Mesendoderm (in vitro differentiated cells): ENCODE results near the gene KAT8.

Source experiments
- DNase-seq: peaks from one replicate; pipeline ENCODE4 v3.0.0; 2013
- H2AK5ac ChIP-seq: 2 replicates; pipeline ENCODE4 v1.6.1; 2013; ENCODE audit warnings: low read length, inconsistent platforms
- H2BK120ac ChIP-seq: 2 replicates; pipeline ENCODE4 v1.6.1; 2013; ENCODE audit warnings: low read depth, mild to moderate bottlenecking, low read length, moderate library complexity, mixed read lengths
- H2BK15ac ChIP-seq: replicated peaks from 2 replicates; pipeline ENCODE4 v1.6.1; 2013; ENCODE audit warnings: low read depth, mild to moderate bottlenecking, moderate library complexity
- H2BK5ac ChIP-seq: 2 replicates; pipeline ENCODE4 v1.6.1; 2013; ENCODE audit warnings: low read length, inconsistent platforms
- H3K18ac ChIP-seq: 2 replicates; pipeline ENCODE4 v1.6.1; 2013; ENCODE audit warnings: mild to moderate bottlenecking, low read length, mixed read lengths
- H3K23ac ChIP-seq: one replicate; pipeline ENCODE4 v1.6.1; 2013; ENCODE audit warnings: low read length
- H3K27ac ChIP-seq: 2 replicates; pipeline ENCODE4 v1.5.1; 2013; ENCODE audit warnings: low read depth, mild to moderate bottlenecking, inconsistent platforms, low read length, moderate library complexity
- H3K27me3 ChIP-seq: 2 replicates; pipeline ENCODE4 v1.6.1; 2013; ENCODE audit warnings: low read length, control low read depth, mild to moderate bottlenecking, inconsistent platforms; ENCODE audit not compliant: insufficient read depth, poor library complexity
- H3K36me3 ChIP-seq: 2 replicates; pipeline ENCODE4 v1.6.1; 2013; ENCODE audit warnings: low read length, inconsistent platforms; ENCODE audit not compliant: control insufficient read depth, insufficient read depth
- H3K4ac ChIP-seq: one replicate; pipeline ENCODE4 v1.6.1; 2013; ENCODE audit warnings: low read depth, mild to moderate bottlenecking, low read length, moderate library complexity
- H3K4me1 ChIP-seq: 2 replicates; pipeline ENCODE4 v1.6.1; 2013; ENCODE audit warnings: low read depth, low read length, inconsistent platforms; ENCODE audit not compliant: control insufficient read depth
- H3K4me2 ChIP-seq: 2 replicates; pipeline ENCODE4 v1.6.1; 2013; ENCODE audit warnings: low read length
- H3K4me3 ChIP-seq: 2 replicates; pipeline ENCODE4 v1.5.1; 2013; ENCODE audit warnings: mild to moderate bottlenecking, low read length
- H3K56ac ChIP-seq: one replicate; pipeline ENCODE4 v1.6.1; 2013; ENCODE audit warnings: low read length
- H3K79me1 ChIP-seq: 2 replicates; pipeline ENCODE4 v1.6.1; 2013; ENCODE audit warnings: low read length, inconsistent platforms
- H3K79me2 ChIP-seq: 2 replicates; pipeline ENCODE4 v1.6.1; 2013; ENCODE audit warnings: mild to moderate bottlenecking, low read length; ENCODE audit not compliant: control insufficient read depth, insufficient read depth
- H3K9ac ChIP-seq: 2 replicates; pipeline ENCODE4 v1.6.1; 2013; ENCODE audit warnings: low read length, inconsistent platforms
- H4K5ac ChIP-seq: one replicate; pipeline ENCODE4 v1.6.1; 2013; ENCODE audit warnings: low read length
- H4K8ac ChIP-seq: one replicate; pipeline ENCODE4 v1.6.1; 2013; ENCODE audit warnings: low read depth, mild to moderate bottlenecking, control low read depth, low read length, moderate library complexity
- WGBS: extraction: QIAGEN DNeasy Blood & Tissue Kit; methylation state at CpG from one replicate; pipeline ENCODE4 v1.1.7; 2013; ENCODE audit warnings: low lambda C conversion rate, missing lambda C conversion rate; ENCODE audit not compliant: insufficient coverage; ENCODE audit errors: extremely low coverage; 5-methylcytosine and 5-hydroxymethylcytosine counted together

Gene KAT8

DNA sequence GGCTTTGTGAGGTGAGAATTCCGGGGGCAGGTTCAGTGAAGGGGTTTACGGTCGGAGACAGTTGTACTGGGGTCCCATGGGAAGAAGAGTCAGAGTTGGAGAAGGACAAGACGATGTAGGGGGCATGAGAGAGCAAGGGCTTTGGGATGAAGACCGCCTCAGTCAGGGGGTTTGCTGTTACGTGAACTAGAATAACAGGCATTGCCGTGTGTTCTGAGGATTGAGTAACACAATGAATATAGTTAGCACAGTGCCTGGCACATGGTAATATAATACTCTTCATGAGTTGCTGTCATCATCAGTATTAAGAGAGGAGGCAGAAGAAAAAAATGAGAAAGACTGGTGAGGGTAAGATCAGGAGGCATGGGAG, 42.7 kb upstream of the KAT8 start:
- H3K4me3 ChIP-seq, result peak overlapping the region; percentile 89
- DNase-seq, result no peak
- peaks cover 17% of the 10 kb centered on the region for H3K79me1 ChIP-seq
- no peaks in the 10 kb centered on the region for H3K36me3 ChIP-seq
- no peak overlapping the region for H4K5ac ChIP-seq
- H2BK120ac ChIP-seq, result no peak overlapping the region
- H3K79me2 ChIP-seq, result peaks cover 24% of the 10 kb centered on the region
- no peaks in the 10 kb centered on the region for H3K27me3 ChIP-seq
- WGBS, result no CpG with 5 or more reads among the region's 7 CpGs
- peaks cover 3% of the 10 kb centered on the region for H3K4me1 ChIP-seq
- H4K8ac ChIP-seq, result no peak overlapping the region
- no peak overlapping the region for H2AK5ac ChIP-seq
- peak overlapping the region; percentile 98 for H3K56ac ChIP-seq
- peak overlapping the region; percentile 57 for H2BK5ac ChIP-seq
- H3K4me2 ChIP-seq, result peak overlapping the region; percentile 98
- H2BK15ac ChIP-seq, result no peak overlapping the region
- H3K23ac ChIP-seq, result no peak overlapping the region
- H3K9ac ChIP-seq, result peak overlapping the region; percentile 97
- no peak overlapping the region for H3K18ac ChIP-seq
- H3K27ac ChIP-seq, result no peak overlapping the region
- H3K4ac ChIP-seq, result no peak overlapping the region

GRCh38 chr16:31076319-31076718, 41.1 kb upstream of the KAT8 start:
- Histone ChIP-seq H4K5ac (no peak overlapping the region), H3K4me1 (peaks cover 3% of the 10 kb centered on the region), H3K4me2 (no peak overlapping the region), H3K27me3 (no peaks in the 10 kb centered on the region), H3K9ac (no peak overlapping the region), H4K8ac (no peak overlapping the region), H2BK120ac (no peak overlapping the region), H3K56ac (no peak overlapping the region), H3K79me2 (peaks cover 24% of the 10 kb centered on the region), H3K79me1 (peaks cover 19% of the 10 kb centered on the region), H3K4me3 (no peak overlapping the region), H2BK15ac (no peak overlapping the region), H3K27ac (no peak overlapping the region), H3K23ac (no peak overlapping the region), H2AK5ac (no peak overlapping the region), H3K36me3 (no peaks in the 10 kb centered on the region), H3K4ac (no peak overlapping the region), H2BK5ac (no peak overlapping the region), H3K18ac (no peak overlapping the region)
- no CpG with 5 or more reads among the region's 16 CpGs for WGBS
- no peak for DNase-seq

- no peak overlapping the region for H4K5ac ChIP-seq
- H2BK15ac ChIP-seq, result no peak overlapping the region
- no peak for DNase-seq
- peaks cover 1% of the 10 kb centered on the region for H3K4me1 ChIP-seq
- no peak overlapping the region for H3K4me3 ChIP-seq
- no CpG with 5 or more reads among the region's 13 CpGs for WGBS
- H3K9ac ChIP-seq, result no peak overlapping the region
- no peak overlapping the region for H3K18ac ChIP-seq
- no peak overlapping the region for H2BK120ac ChIP-seq
- no peak overlapping the region for H3K4ac ChIP-seq
- H3K27me3 ChIP-seq, result no peaks in the 10 kb centered on the region
- no peak overlapping the region for H3K23ac ChIP-seq
- no peak overlapping the region for H2BK5ac ChIP-seq
- H3K27ac ChIP-seq, result no peak overlapping the region
- H2AK5ac ChIP-seq, result no peak overlapping the region
- no peak overlapping the region for H4K8ac ChIP-seq
- H3K4me2 ChIP-seq, result no peak overlapping the region
- H3K36me3 ChIP-seq, result no peaks in the 10 kb centered on the region
- peaks cover 17% of the 10 kb centered on the region for H3K79me2 ChIP-seq
- H3K56ac ChIP-seq, result no peak overlapping the region
- H3K79me1 ChIP-seq, result peaks cover 17% of the 10 kb centered on the region
Measured at GRCh38 chr16:31077024-31077423, 40.4 kb upstream of the KAT8 start.

DNA sequence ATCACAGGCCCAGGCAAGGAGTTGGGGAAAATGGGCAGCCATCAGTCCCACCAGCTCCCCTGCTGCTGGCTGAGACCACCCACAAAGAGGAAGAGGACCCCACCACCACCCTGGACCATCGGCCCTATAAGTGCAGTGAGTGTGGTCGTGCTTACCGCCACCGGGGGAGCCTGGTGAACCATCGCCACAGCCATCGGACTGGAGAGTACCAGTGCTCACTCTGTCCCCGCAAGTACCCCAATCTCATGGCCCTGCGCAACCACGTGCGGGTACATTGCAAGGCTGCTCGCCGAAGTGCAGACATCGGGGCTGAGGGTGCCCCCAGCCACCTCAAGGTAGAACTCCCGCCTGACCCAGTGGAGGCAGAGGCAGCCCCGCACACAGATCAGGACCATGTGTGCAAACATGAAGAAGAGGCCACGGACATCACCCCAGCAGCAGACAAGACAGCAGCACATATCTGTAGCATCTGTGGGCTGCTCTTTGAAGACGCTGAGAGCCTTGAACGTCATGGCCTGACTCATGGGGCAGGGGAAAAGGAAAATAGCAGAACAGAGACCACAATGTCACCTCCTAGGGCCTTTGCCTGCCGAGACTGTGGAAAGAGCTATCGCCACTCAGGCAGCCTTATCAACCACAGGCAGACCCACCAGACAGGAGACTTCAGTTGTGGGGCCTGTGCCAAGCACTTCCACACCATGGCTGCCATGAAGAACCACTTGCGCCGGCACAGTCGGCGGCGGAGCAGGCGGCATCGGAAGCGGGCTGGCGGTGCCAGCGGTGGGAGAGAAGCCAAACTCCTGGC, 39.7 kb upstream of the KAT8 start:
- Histone ChIP-seq H2BK120ac (no peak overlapping the region), H3K4ac (no peak overlapping the region), H3K23ac (no peak overlapping the region), H4K8ac (no peak overlapping the region), H3K36me3 (no peaks in the 10 kb centered on the region), H2BK15ac (no peak overlapping the region), H3K79me1 (peaks cover 14% of the 10 kb centered on the region), H2BK5ac (no peak overlapping the region), H3K9ac (no peak overlapping the region), H3K79me2 (peaks cover 9% of the 10 kb centered on the region), H3K4me2 (no peak overlapping the region), H3K27me3 (no peaks in the 10 kb centered on the region), H3K27ac (no peak overlapping the region), H2AK5ac (no peak overlapping the region), H3K18ac (no peak overlapping the region), H3K4me1 (no peaks in the 10 kb centered on the region), H4K5ac (no peak overlapping the region), H3K56ac (no peak overlapping the region), H3K4me3 (no peak overlapping the region)
- WGBS, result no CpG with 5 or more reads among the region's 30 CpGs
- DNase-seq, result no peak

- no peak overlapping the region for H4K8ac ChIP-seq
- no peak overlapping the region for H2BK120ac ChIP-seq
- no peak overlapping the region for H4K5ac ChIP-seq
- no peak overlapping the region for H2BK5ac ChIP-seq
- no peak overlapping the region for H2BK15ac ChIP-seq
- H3K4me1 ChIP-seq, result no peaks in the 10 kb centered on the region
- H3K4ac ChIP-seq, result no peak overlapping the region
- no peak overlapping the region for H3K56ac ChIP-seq
- no peak overlapping the region for H3K18ac ChIP-seq
- H3K79me1 ChIP-seq, result peaks cover 14% of the 10 kb centered on the region
- H3K23ac ChIP-seq, result no peak overlapping the region
- no peak overlapping the region for H3K4me3 ChIP-seq
- no peak for DNase-seq
- H3K27me3 ChIP-seq, result no peaks in the 10 kb centered on the region
- H3K79me2 ChIP-seq, result peaks cover 6% of the 10 kb centered on the region
- H3K27ac ChIP-seq, result no peak overlapping the region
- no peak overlapping the region for H3K4me2 ChIP-seq
- no peaks in the 10 kb centered on the region for H3K36me3 ChIP-seq
- H3K9ac ChIP-seq, result no peak overlapping the region
- no peak overlapping the region for H2AK5ac ChIP-seq
- no CpG with 5 or more reads among the region's 15 CpGs for WGBS
Measured at GRCh38 chr16:31078597-31079341, 38.7 kb upstream of the KAT8 start.
